WI38 (cell line): Measurements from ENCODE around the gene GPC5.

Experiments
- H3K4me3 ChIP-seq: 2 replicates; pipeline ENCODE4 v1.5.1; 2011; ENCODE audit warnings: low read depth, mild to moderate bottlenecking, control low read depth, low read length
- CTCF ChIP-seq: IDR thresholded peaks from 2 replicates; pipeline ENCODE4 v1.5.1; 2012; ENCODE audit warnings: low read depth, mild to moderate bottlenecking, control low read depth, low read length

The GPC5 gene

GRCh38 chr13:91764527-91764926 lies 366.1 kb downstream of the GPC5 start:
- no peak overlapping the region for H3K4me3 ChIP-seq

GRCh38 chr13:91767651-91768050 lies 369.2 kb downstream of the GPC5 start:
- no peak overlapping the region for H3K4me3 ChIP-seq
- no peak for TF ChIP-seq CTCF

More at GRCh38 chr13:91764527-91764926, 366.1 kb downstream of the GPC5 start:
- no peak for TF ChIP-seq CTCF

GRCh38 chr13:91768746-91769145 lies 370.3 kb downstream of the GPC5 start:
- no peak for TF ChIP-seq CTCF
- H3K4me3 ChIP-seq: no peak overlapping the region

- no peak for TF ChIP-seq CTCF
- H3K4me3 ChIP-seq: no peak overlapping the region
Measured at GRCh38 chr13:91771229-91771628, 372.8 kb downstream of the GPC5 start.

- H3K4me3 ChIP-seq: no peak overlapping the region
Measured at GRCh38 chr13:91773591-91774227, 375.3 kb downstream of the GPC5 start.

GRCh38 chr13:91774397-91774796 lies 376.0 kb downstream of the GPC5 start:
- no peak overlapping the region for H3K4me3 ChIP-seq
- no peak for TF ChIP-seq CTCF

More at GRCh38 chr13:91773591-91774227, 375.3 kb downstream of the GPC5 start:
- no peak for TF ChIP-seq CTCF

GRCh38 chr13:91776611-91777193 lies 378.3 kb downstream of the GPC5 start:
- TF ChIP-seq CTCF: no peak
- no peak overlapping the region for H3K4me3 ChIP-seq
